K562 (cell line): ENCODE data around the gene RARRES2. TPM values are rescaled to one million over a fixed set of nuclear protein-coding genes. Genes with fewer than 3 reads are reported as not detected.

Experiments used
- ARID2 ChIP-seq: fragments of 450-650 bp; IDR thresholded peaks from 2 replicates; pipeline ENCODE4 v1.6.1; 2017; ENCODE audit warnings: antibody characterized with exemption, mild to moderate bottlenecking
- E2F3 ChIP-seq: fragments of 250-450 bp; sonication (Bioruptor Pico); IDR thresholded peaks from 2 replicates; pipeline ENCODE4 v1.4.0; 2020; ENCODE audit warnings: mild to moderate bottlenecking
- ESRRA ChIP-seq: fragments of 450-650 bp; IDR thresholded peaks from 2 replicates; pipeline ENCODE4 v1.6.1; 2014; ENCODE audit warnings: low read depth, mild to moderate bottlenecking, moderate library complexity, borderline replicate concordance
- EZH2 ChIP-seq: IDR thresholded peaks from 2 replicates; pipeline ENCODE4 v1.6.1; 2012; ENCODE audit warnings: low read depth, mild to moderate bottlenecking, inconsistent platforms, low read length, borderline replicate concordance
- FOS ChIP-seq: IDR thresholded peaks from 3 replicates; pipeline ENCODE4 v1.6.1; 2011; ENCODE audit not compliant: insufficient read length; ENCODE audit errors: extremely low read depth
- FOXJ3 ChIP-seq: sonication (generic); formaldehyde crosslinking; IDR thresholded peaks from 2 replicates; pipeline ENCODE4 v1.4.0; 2020; ENCODE audit warnings: mild to moderate bottlenecking, missing genetic modification reagents
- FOXM1 ChIP-seq, 2 experiments: fragments of 450-650 bp in 1 of 2; sonication (generic) in 1 of 2; formaldehyde crosslinking in 1 of 2; IDR thresholded peaks; 2 replicates each; pipeline versions ENCODE4 v1.6.1 to v1.9.0; 2017 to 2022; ENCODE audit warnings: low read depth in 2 of 2, mild to moderate bottlenecking in 2 of 2, missing genetic modification reagents in 1 of 2, moderate library complexity in 1 of 2
- MBD2 ChIP-seq: sonication (generic); IDR thresholded peaks from 2 replicates; pipeline ENCODE4 v1.6.1; 2016; ENCODE audit warnings: low read depth, borderline replicate concordance
- MTA3 ChIP-seq: fragments of 450-650 bp; formaldehyde crosslinking; IDR thresholded peaks from 2 replicates; pipeline ENCODE4 v1.6.1; 2017; ENCODE audit warnings: mild to moderate bottlenecking, borderline replicate concordance
- PHB ChIP-seq: fragments of 250-450 bp; sonication (Bioruptor Pico); IDR thresholded peaks from 2 replicates; pipeline ENCODE4 v1.5.0; 2021
- RBM22 ChIP-seq: fragments of 200-400 bp; formaldehyde crosslinking; IDR thresholded peaks from 2 replicates; pipeline ENCODE4 v1.6.1; 2018; ENCODE audit warnings: low read length, low read depth; ENCODE audit not compliant: poor library complexity, severe bottlenecking
- RCOR1 ChIP-seq, 2 experiments: IDR thresholded peaks; 2 replicates each; pipeline ENCODE4 v1.6.1; 2012; ENCODE audit warnings: low read depth in 2 of 2, low read length in 2 of 2, borderline replicate concordance in 1 of 2, improper control_type of control experiment in 1 of 2
- SMARCC2 ChIP-seq: fragments of 450-650 bp; IDR thresholded peaks from 2 replicates; pipeline ENCODE4 v1.6.1; 2017; ENCODE audit warnings: antibody characterized with exemption, moderate library complexity, mild to moderate bottlenecking, low read depth
- TCF3 ChIP-seq: sonication (generic); formaldehyde crosslinking; IDR thresholded peaks from 2 replicates; pipeline ENCODE4 v1.4.0; 2020; ENCODE audit warnings: mild to moderate bottlenecking, missing genetic modification reagents
- TRIM24 ChIP-seq, 2 experiments: fragments of 450-650 bp; IDR thresholded peaks; 2 replicates each; pipeline ENCODE4 v1.6.1; 2016
- WHSC1 ChIP-seq: IDR thresholded peaks from one replicate; pipeline ENCODE4 v1.6.1; 2012; ENCODE audit warnings: low read length, control low read depth, inconsistent platforms
- ZNF764 ChIP-seq: fragments of 250-450 bp; sonication (Bioruptor Pico); IDR thresholded peaks from 2 replicates; pipeline ENCODE4 v1.4.0; 2020; ENCODE audit warnings: low read depth, mild to moderate bottlenecking, moderate library complexity
- polyA plus RNA-seq, 8 experiments: library from polyadenylated mRNA; depleted of rRNA in 4 of 8; stranded (reverse) in 5 of 8; unstranded in 3 of 8; fragments of >200 nt; fragmentation: Nextera tagmentation in 2 of 8; fragmentation: Illumina TruSeq in 1 of 8; extraction: Ambion mirVana in 2 of 8; extraction: Trizol in 1 of 8; gene quantifications; 2 replicates each; pipeline versions ENCODE4 v1.2.1 to v1.2.3, GENCODE V29; 2011 to 2014; ENCODE audit warnings: inconsistent platforms in 1 of 8, missing spikeins in 1 of 8
- total RNA-seq, 7 experiments: library from RNA; depleted of rRNA in 6 of 7; stranded (reverse); fragments of >200 nt in 6 of 7; fragmentation: Illumina TruSeq in 2 of 7; extraction: Trizol in 2 of 7; gene quantifications; 2 replicates each; pipeline versions ENCODE4 v1.2.1 to v1.2.3, GENCODE V29; 2011 to 2021; ENCODE audit warnings: low replicate concordance in 1 of 7
- TF ChIP-seq, protein P1 (sequence below): sonication (generic); formaldehyde crosslinking; IDR thresholded peaks from 2 replicates; pipeline ENCODE4 v1.8.0; 2022; ENCODE audit warnings: missing genetic modification reagents, mild to moderate bottlenecking, borderline replicate concordance
- TF ChIP-seq, protein P2 (sequence below): fragments of 450-650 bp; conservative IDR thresholded peaks from 2 replicates; pipeline ENCODE4 v1.6.1; 2016; ENCODE audit warnings: missing genetic modification characterization, low read depth, mild to moderate bottlenecking, control low read depth, missing compliant biosample characterization
- TF ChIP-seq, protein P3 (sequence below): fragments of 450-650 bp; formaldehyde crosslinking; IDR thresholded peaks from 2 replicates; pipeline ENCODE4 v1.4.0; 2020; ENCODE audit warnings: mild to moderate bottlenecking, moderate library complexity
- TF ChIP-seq, protein P4 (sequence below): IDR thresholded peaks from 2 replicates; pipeline ENCODE4 v1.6.1; 2011; ENCODE audit warnings: borderline replicate concordance, low read depth, mild to moderate bottlenecking, moderate library complexity, low read length; ENCODE audit not compliant: insufficient read depth, poor library complexity, severe bottlenecking

Gene RARRES2
- total and polyA plus RNA-seq, 9 of the 15 experiments (the other 6 are each of a cell fraction or from before 2014, with no cell fraction given): 0.11 to 1.7 (median 0.23) TPM; not detected in 6

DNA sequence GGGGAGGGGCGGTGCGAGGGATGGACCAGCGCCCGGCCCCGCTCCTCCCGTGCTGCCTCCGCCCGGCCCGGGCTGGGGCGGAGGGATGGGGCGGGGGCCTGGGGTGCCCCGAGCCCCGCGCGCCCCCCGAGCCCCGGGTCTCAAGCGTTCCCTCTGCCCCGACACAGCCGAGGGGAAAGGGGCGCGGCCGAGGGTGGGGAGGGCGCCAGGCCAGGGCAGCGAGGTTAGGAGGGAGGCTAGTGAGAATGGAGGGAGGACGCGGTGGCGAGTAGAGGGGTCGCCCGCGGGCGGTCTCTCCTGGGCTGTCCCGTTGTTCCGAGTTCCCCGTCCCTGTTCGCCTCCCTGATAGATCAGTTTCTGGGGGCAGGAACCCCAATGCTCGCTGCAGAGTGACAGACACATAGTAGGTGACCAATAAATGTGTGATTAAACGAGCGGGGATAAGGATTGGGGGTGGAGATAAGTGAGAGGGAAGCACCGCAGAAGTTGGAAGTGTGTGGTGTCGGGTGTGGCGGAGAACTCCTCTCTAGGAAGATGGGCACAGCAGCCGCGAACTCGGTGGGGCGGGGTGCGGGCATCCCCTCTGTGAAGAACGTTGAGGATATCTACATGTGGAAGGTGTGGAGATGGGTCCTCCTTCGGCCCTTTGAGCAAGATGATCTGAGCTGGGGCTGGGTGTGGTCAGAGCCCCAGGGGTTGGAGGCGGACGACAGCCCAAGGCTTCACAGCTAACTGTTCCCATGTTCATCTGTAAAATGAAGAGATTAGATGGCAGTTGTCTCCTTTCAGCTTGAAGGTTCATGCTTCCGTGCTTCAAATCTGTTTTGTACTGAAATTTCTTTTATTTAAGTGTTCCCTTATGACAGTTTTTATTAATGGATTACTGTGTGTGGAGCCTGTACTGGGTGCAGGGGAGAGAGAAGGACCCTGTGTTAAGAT, 38.3 kb upstream of the RARRES2 start (continued):
- TF ChIP-seq, protein P1, sequence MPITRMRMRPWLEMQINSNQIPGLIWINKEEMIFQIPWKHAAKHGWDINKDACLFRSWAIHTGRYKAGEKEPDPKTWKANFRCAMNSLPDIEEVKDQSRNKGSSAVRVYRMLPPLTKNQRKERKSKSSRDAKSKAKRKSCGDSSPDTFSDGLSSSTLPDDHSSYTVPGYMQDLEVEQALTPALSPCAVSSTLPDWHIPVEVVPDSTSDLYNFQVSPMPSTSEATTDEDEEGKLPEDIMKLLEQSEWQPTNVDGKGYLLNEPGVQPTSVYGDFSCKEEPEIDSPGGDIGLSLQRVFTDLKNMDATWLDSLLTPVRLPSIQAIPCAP (CRISPR knock-in tag): no peak
- TF ChIP-seq MBD2: no peak
- TF ChIP-seq FOXM1 (IDR thresholded peaks at IDR 0.05; ENCODE audit: low read depth): no peak
- no peak for TF ChIP-seq FOXM1 (CRISPR knock-in tag; IDR thresholded peaks at IDR 0.05; ENCODE audit: low read depth)
- TF ChIP-seq, protein P2, sequence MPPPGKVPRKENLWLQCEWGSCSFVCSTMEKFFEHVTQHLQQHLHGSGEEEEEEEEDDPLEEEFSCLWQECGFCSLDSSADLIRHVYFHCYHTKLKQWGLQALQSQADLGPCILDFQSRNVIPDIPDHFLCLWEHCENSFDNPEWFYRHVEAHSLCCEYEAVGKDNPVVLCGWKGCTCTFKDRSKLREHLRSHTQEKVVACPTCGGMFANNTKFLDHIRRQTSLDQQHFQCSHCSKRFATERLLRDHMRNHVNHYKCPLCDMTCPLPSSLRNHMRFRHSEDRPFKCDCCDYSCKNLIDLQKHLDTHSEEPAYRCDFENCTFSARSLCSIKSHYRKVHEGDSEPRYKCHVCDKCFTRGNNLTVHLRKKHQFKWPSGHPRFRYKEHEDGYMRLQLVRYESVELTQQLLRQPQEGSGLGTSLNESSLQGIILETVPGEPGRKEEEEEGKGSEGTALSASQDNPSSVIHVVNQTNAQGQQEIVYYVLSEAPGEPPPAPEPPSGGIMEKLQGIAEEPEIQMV: no peak
- TF ChIP-seq TCF3 (CRISPR knock-in tag): no peak
- TF ChIP-seq FOXJ3 (CRISPR knock-in tag): no peak
- TF ChIP-seq, protein P3, sequence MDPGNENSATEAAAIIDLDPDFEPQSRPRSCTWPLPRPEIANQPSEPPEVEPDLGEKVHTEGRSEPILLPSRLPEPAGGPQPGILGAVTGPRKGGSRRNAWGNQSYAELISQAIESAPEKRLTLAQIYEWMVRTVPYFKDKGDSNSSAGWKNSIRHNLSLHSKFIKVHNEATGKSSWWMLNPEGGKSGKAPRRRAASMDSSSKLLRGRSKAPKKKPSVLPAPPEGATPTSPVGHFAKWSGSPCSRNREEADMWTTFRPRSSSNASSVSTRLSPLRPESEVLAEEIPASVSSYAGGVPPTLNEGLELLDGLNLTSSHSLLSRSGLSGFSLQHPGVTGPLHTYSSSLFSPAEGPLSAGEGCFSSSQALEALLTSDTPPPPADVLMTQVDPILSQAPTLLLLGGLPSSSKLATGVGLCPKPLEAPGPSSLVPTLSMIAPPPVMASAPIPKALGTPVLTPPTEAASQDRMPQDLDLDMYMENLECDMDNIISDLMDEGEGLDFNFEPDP (CRISPR knock-in tag): no peak
- TF ChIP-seq RCOR1 (IDR thresholded peaks at IDR 0.05; ENCODE audit: borderline replicate concordance in 1 of 2, low read depth in 2 of 2, low read length in 2 of 2): peak in 1 of 2 experiments; percentile 29; a peak in 1 of 4 replicates
- TF ChIP-seq SMARCC2: no peak
- TF ChIP-seq, protein P4, sequence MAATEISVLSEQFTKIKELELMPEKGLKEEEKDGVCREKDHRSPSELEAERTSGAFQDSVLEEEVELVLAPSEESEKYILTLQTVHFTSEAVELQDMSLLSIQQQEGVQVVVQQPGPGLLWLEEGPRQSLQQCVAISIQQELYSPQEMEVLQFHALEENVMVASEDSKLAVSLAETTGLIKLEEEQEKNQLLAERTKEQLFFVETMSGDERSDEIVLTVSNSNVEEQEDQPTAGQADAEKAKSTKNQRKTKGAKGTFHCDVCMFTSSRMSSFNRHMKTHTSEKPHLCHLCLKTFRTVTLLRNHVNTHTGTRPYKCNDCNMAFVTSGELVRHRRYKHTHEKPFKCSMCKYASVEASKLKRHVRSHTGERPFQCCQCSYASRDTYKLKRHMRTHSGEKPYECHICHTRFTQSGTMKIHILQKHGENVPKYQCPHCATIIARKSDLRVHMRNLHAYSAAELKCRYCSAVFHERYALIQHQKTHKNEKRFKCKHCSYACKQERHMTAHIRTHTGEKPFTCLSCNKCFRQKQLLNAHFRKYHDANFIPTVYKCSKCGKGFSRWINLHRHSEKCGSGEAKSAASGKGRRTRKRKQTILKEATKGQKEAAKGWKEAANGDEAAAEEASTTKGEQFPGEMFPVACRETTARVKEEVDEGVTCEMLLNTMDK: no peak
- no peak for TF ChIP-seq FOS
- no peak for TF ChIP-seq ZNF764 (CRISPR knock-in tag)
- no peak for TF ChIP-seq WHSC1
- TF ChIP-seq ARID2: no peak
- no peak for TF ChIP-seq RBM22
- TF ChIP-seq TRIM24 (IDR thresholded peaks at IDR 0.05): no peak
- no peak for TF ChIP-seq E2F3 (CRISPR knock-in tag)
- no peak for TF ChIP-seq EZH2
- TF ChIP-seq MTA3: 0 out of 2 replicates have a peak, but pooled peaks have one; percentile 7
- no peak for TF ChIP-seq PHB
- TF ChIP-seq ESRRA: no peak; the same call in 1 of the 2 replicates
